Measurements from ENCODE around the gene GIT1.

The GIT1 gene

DNA sequence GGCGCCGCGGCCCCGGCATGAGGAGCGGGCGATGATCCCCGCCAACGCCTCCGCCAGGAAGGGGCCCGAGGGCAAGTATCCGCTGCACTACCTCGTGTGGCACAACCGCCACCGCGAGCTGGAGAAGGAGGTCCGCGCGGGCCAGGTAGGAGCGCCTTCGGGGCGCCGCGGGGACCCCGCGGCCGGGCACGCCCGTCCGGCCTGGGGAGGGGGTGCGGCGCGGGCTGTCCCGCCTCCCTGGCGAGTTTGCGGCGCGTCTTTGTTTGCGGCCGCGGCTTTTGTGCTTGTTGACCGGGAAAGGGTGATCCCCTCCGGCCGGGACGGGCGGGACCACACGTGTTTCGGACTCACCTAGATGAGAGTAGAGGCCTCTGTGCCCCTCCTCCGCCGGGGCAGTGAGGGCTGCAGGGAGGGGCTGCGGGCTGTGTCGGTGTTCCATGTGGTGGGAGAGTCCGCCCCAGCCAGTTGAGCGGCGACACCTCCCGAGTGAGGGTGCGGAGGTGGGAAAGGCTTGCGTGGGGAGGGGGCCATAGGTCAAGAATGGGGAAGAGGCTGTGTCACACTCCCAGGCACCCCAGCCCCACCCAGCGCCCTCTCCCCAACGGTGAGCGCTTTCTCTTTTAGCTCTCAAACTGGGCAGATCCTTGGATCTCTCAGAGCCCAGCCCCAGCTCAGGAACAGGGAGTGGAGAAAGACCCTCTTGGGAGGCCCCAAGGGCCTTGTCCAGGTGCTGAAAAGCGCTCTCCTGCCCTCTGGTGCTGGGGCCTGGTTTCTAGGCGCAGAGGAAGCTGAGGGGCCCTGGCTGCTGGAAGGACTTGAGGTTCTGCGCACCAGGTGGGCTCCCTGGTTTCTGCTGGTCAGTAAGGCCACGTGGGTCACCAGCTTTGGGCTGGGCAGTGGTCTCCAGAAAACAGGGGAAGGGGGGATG is 4.4 kb upstream of the GIT1 start:
- no peak for DNase-seq

DNA sequence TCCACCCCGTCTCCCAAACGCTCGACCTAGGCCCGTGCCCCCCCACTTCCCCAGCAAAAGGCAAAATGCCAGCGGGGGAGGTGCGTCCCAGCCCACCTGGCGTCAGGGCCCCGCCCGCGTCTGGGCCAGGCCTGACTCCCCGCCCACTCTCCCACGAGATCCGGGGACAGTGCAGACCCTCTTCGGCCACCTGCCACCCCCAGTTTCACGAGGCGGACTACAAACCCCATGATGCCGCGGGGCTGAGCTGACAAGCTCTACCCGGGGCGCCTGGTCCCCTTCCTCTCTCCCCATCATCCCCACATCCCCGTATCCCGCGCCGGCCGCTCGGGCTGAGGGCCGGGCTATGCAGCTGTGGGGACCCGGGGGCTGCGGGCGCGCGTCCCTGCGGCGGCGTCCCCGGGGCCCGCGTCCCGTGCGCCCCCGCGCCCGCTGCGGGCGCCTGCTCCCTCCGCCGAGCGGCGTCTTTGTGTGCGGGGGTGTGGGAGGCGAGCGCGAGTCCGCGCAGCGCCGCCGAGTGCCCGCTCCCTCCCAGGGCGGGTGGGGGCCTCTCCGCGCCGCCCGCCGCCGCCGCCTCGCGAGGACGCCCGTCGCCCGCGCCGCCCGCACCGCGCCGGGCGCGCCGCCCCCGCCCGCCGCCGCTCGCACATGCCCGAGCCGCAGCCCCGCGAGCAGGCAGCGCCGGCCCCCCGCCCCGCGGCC is 3.6 kb upstream of the GIT1 start, which contains the start of gene ANKRD13B:
TSS of gene ANKRD13B (plus strand) at position 283 of the 702 bp plus-strand sequence. CDS start 490 bp downstream, outside the sequence.
- DNase-seq: no peak

GRCh38 chr17:29591737-29592608 is 2.5 kb upstream of the GIT1 start:
- DNase-seq: peak; percentile 95

DNA sequence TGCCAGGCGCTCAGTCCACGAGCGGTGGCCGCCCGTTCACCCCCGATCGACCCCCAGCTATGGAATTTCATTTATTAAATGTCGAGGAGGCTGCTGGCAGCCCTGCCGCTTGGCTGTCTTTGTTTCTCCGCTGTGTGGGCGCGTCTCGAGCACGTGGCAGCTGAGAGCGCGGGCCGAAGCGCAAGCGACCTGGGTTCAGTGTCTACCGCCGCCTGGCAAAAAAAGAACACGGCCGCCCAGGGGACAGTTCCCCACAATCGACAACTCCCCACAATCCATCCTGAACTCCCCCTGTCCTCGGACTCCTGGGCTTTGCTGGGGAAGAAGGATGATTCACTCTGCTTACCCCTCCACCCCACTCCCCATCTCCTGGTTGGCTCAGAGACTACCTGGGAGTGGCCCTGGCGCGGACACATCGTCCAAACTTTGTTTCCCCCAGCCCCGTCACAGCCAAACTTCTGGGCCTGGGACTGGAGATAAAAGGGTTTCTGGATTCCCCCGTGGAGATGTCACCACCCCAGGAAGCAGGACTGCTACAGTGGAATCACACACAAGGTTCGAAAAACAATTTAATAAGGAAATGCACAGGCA is 1.8 kb upstream of the GIT1 start:
- DNase-seq: peak; percentile 83

DNA sequence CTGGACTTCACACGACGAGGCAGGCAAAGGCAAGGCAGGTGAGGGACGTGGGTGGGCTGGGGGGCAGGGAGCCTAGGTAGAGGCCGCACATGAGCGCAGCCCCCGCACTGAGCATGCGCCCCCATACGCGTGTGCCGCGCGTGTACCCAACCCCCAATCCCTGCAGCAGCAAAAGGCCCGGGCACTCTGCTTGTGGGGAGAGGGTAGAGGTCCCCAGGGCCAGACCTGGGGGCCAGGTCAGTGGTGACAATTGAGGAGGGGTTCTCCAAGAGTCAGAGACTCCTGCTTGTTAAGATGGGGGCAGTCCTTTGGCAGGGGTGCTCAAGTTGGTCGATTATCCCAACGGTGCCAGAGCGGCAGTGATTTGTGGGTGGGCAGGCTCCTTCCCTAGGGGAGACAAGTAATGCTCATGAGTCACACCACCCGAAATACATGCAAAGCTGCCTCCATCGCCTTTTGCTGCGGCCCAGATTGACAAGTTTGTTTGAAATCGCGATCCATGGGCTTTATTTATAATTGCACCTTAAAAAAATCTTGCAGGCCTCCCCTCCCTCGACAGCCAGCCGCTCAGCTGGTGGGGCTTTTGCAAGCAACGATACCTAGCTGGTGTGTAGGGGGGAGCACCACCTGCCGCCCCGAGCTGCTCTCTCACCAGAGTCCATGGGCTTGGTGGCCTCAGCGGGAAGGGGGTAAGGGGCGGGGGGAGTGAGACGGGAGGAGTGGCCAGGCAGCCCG is 1.1 kb upstream of the GIT1 start:
- no peak for DNase-seq

- peak; percentile 68 for DNase-seq
Measured at GRCh38 chr17:29588562-29589411, 661 bp downstream of the GIT1 start.

- DNase-seq: no peak
Measured at GRCh38 chr17:29588017-29588561, 1.4 kb downstream of the GIT1 start.

DNA sequence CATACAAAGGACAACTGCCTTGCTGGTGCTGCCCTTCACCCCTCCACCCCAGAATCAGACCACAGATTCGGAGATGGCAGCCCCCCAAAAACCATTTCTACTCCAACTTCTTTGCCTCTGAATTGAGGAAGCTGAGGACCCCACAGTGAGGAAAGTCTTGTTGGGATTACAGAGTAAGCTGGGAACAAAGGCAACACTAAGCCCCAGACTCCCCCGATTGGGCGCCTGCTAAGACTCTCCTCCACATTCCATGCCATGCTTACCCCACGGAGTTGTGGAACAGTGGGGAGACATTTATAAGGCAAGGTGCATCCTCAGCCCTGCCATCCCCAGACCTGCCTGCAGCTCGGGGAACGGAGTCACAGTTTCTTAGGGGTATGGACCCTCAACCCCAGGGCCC is 1.9 kb downstream of the GIT1 start:
- no peak for DNase-seq

DNA sequence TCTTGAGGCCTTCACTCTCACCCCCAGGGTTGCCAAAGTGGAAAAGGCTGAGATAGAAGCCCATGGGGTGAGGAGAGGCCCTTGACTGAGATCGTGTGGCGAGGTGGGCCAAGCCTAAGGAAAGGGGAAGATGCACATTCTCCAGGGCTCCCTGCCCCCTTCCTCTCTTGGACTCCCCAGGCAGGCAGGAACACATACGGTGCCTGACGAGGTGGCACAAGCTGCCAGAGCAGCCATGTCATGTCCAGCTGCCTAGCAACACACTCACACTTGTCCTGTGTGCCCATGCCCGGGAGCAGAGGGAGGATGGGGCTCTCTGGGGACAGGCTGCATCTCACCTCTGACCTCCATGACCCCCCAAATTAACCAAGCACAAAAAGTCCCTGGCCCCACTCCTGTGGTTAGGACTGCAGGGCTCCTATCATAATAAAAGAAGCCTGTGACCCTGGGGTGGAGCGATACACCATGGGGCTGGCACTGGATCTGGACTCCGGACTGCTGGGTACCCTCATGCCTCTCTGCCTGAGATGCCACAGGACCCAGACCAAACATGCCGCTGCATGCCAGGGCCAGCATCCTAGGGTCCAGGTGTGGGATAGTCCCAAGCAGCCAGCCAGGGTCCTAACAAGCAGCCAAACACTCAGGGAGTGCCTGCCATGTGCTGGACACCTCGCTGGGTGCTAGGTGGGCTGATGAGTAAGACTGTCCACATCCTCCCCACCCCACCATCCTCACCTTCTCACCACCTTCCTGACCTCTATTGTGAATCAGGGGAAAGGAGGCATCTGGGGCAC is 2.6 kb downstream of the GIT1 start:
- DNase-seq: no peak

GRCh38 chr17:29585080-29585751 is 4.2 kb downstream of the GIT1 start:
- DNase-seq: no peak

DNA sequence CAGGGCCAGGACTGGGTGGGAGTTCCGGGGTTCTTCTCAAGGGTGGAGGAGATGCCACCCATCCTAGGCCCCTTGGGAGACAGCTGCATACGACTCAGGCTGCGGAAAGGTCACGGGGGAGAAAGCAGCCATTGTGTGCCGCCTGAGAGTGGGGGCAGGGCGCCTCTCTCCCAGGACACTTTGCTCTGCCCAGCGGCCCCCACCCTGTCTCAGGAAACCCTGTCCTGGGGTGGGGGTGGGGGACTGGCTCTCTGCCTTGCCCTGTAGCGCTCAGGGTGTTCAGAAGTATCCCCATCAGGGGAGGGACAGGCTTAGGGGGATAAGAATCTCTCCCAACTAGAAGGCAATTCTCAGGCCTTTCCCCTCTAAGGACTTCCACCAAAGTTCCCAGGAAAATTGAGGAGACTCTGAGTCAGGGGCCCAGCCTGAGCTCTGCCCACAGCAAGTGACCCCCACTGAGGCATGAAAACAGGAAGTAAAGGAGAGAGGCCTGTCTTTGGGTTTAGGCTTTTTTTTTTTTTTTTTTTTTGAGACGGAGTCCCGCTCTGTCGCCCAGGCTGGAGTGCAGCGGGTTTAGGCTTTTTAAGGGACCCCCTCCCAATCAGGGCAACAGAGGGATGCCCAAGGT is 4.9 kb downstream of the GIT1 start:
- no peak for DNase-seq

DNA sequence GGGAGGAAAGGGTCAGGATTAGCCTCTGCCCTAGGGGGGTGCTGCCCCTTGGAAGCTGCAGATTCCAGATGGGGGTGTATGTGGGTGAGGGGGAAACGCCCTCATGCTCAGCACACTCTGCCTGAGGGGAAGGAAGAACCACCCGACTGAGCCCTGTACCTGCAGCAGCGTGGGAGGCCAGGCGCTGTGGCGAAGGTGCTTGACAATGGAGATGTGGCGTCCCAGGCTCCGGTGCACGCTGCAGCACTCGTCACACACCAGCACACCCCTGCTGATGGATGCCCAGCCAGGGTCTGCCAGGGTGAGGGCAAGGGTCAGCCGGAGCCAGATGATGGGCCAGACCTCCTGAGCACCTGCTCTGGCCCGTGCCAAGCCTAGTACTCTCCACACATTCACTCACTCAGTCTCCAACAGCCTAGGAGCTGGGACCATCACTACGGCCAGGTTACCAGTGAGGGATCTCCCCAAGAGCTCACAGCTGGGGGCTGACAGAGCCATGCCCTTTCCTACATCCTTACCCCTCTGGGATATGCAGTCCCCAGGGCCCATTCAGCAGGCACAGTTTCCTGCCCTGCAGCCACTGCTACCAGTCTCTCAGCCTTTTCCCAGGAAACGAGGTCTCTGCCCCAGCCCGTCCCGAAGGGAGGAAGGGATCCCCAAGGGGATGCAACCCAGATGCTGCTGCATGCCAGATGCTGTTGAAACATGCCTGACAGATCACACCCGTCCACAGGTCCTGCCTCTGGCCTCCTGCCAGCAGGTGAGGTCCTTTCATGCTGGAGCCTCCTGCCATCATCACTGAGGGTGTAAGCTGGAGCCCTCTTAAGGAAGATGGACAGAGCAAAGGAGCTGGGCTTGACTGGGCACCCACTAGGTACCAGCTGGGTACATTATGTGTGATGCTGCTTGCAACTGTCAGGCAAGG is 5.9 kb downstream of the GIT1 start:
- no peak for DNase-seq

DNA sequence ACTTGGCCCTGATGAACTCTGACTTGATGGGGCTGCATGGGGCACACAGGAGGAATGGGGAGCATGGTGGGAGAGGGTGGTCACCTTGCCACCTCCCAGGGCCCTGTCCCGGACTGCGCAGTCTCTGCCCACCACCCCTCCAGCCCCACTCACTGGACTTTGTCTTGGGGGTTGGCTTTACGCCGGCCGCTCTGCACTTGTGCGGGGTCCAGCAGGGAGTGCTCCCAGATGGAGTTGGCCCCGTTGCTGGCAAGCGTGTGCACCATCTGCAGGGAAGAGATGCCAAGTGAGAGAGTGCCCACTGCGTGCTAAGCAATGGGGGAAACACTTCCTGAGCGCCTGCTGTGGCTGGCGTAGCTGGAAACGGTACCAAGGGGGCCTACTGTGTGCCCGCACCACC is 6.7 kb downstream of the GIT1 start:
- no peak for DNase-seq

DNA sequence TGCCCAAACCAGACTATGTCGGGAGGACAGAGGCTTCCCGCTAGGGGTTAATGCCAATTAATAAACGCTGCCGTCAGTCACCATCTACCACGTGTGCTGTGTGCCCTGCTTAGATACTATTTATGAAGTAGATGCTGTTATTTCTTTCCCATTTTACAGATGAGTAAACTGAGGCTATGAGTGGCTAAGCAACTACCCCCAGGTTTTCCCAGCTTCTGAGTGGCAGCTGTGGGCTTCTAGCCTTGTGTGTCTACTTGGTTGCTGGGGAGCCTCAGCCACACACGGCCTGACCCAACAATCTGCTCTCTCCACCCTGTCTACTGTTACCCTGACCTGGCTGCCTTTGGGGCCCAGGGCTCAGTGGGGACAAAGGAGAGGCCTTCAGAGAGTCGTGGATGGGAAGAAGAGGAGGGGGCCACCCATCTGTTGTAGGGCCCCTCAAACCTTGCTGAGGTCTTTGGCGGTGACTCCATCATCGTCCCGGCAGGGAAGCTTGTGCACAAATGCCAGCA is 7.1 kb downstream of the GIT1 start:
- no peak for DNase-seq

- no peak for DNase-seq
Measured at GRCh38 chr17:29581583-29582253, 7.7 kb downstream of the GIT1 start.

Measured in right kidney (tissue), 1 donor.